Measurements from ENCODE around the gene GTF3C2.

- TF ChIP-seq CTCF (IDR thresholded peaks at IDR 0.05 in 2 of 3, conservative IDR thresholded peaks at IDR 0.05 in 1 of 3; ENCODE audit: control insufficient read depth in 2 of 3, extremely low read depth in 1 of 3, insufficient read depth in 1 of 3, low read depth in 3 of 3, low read length in 3 of 3) (no peak), FOXM1 (IDR thresholded peaks at IDR 0.05; ENCODE audit: low read depth, low read length) (no peak), ETV6 (conservative IDR thresholded peaks at IDR 0.05 in 1 of 2, IDR thresholded peaks at IDR 0.05 in 1 of 2; ENCODE audit: borderline replicate concordance in 1 of 2, low read depth in 1 of 2) (no peak), NRF1 (conservative IDR thresholded peaks at IDR 0.05; ENCODE audit: low read depth, low read length) (no peak), EZH2 (IDR thresholded peaks at IDR 0.05; ENCODE audit: borderline replicate concordance, control insufficient read depth, low read depth, low read length) (no peak), MLLT1 (IDR thresholded peaks at IDR 0.05) (no peak), CEBPZ (IDR thresholded peaks at IDR 0.05; ENCODE audit: low read depth, low read length) (no peak), TAF1 (IDR thresholded peaks at IDR 0.05; ENCODE audit: borderline replicate concordance, low read depth, low read length) (no peak), POLR2AphosphoS5 (IDR thresholded peaks at IDR 0.05; ENCODE audit: low read length) (no peak), RCOR1 (conservative IDR thresholded peaks at IDR 0.05; ENCODE audit: low read depth, low read length) (no peak)
Observed at GRCh38 chr2:27280826-27281225, 75.7 kb downstream of the GTF3C2 start.

Data from GM12878 (cell line).